Endothelial cell of umbilical vein (primary cell): ENCODE measurements around the gene PRKG1. TPM values are rescaled to one million over a fixed set of nuclear protein-coding genes. Genes with fewer than 3 reads are reported as not detected.

Experiments
- BruUV-seq: library from RNA; stranded (reverse); fragments of 400-500 nt; replicated peaks from 2 replicates; lab custom pipeline; 2021; lab: Mats Ljungman, UMichigan
- CTCF ChIA-PET: fragments of 300-600, 350-600 bp; sonication (Branson Sonifier 250); formaldehyde crosslinking; loops from one replicate; lab custom pipeline; 2021; ENCODE audit warnings: antibody characterized with exemption, inconsistent platforms; lab: Charles Lee
- POLR2A ChIA-PET: fragments of 300-600, 350-600 bp; sonication (Branson Sonifier 250); formaldehyde crosslinking; loops from one replicate; lab custom pipeline; 2021; ENCODE audit warnings: antibody characterized with exemption, inconsistent platforms; lab: Charles Lee
- DNase-seq: peaks from one replicate; pipeline ENCODE4 v3.0.0-alpha.2; 2011; ENCODE audit warnings: low read depth, low spot score
- FAIRE-seq: peaks from 2 replicates; lab custom pipeline; 2011; peaks lifted over from hg19 to GRCh38; lab: Jason Lieb, UNC
- H2AFZ ChIP-seq: 2 replicates; pipeline ENCODE4 v1.6.0; 2012; ENCODE audit warnings: low read depth, low read length, control low read depth, inconsistent platforms
- H3K27ac ChIP-seq: 2 replicates; pipeline ENCODE4 v1.5.1; 2011; ENCODE audit warnings: low read depth, mild to moderate bottlenecking, control low read depth, low read length, moderate library complexity; ENCODE audit not compliant: insufficient read depth
- H3K27me3 ChIP-seq, 2 experiments: 2 replicates each; pipeline versions ENCODE4 v1.6.0 to v1.6.1; 2011; ENCODE audit warnings: low read length in 2 of 2, mixed read lengths in 1 of 2; ENCODE audit not compliant: control insufficient read depth in 2 of 2, insufficient read depth in 2 of 2
- H3K36me3 ChIP-seq, 2 experiments: 2 replicates in 1 of 2; 3 replicates in 1 of 2; pipeline ENCODE4 v1.5.1; 2011; ENCODE audit warnings: low read length in 2 of 2, mild to moderate bottlenecking in 1 of 2, moderate library complexity in 1 of 2; ENCODE audit not compliant: control insufficient read depth in 2 of 2, insufficient read depth in 2 of 2; ENCODE audit errors: extremely low read depth in 1 of 2
- H3K4me1 ChIP-seq: 3 replicates; pipeline ENCODE4 v1.5.1; 2011; ENCODE audit warnings: mild to moderate bottlenecking, low read length; ENCODE audit not compliant: control insufficient read depth, insufficient read depth; ENCODE audit errors: extremely low read depth
- H3K4me2 ChIP-seq: 2 replicates; pipeline ENCODE4 v1.6.1; 2011; ENCODE audit warnings: low read length, control low read depth, mixed read lengths; ENCODE audit not compliant: insufficient read depth
- H3K4me3 ChIP-seq, 3 experiments: fragments of 200-600 bp in 1 of 3; sonication (generic), shearing (Covaris generic) in 1 of 3; replicated peaks in 1 of 3; 2 replicates each; pipeline ENCODE4 v1.5.1; 2011 to 2016; ENCODE audit warnings: control low read depth in 3 of 3, low read length in 3 of 3, mild to moderate bottlenecking in 2 of 3, inconsistent platforms in 1 of 3, low read depth in 1 of 3, moderate library complexity in 1 of 3; ENCODE audit not compliant: insufficient read depth in 1 of 3
- H3K79me2 ChIP-seq: 2 replicates; pipeline ENCODE4 v1.6.0; 2012; ENCODE audit warnings: low read length, inconsistent platforms; ENCODE audit not compliant: control insufficient read depth, insufficient read depth
- H3K9ac ChIP-seq: replicated peaks from 2 replicates; pipeline ENCODE3; 2011; ENCODE audit warnings: low read length, control low read depth; ENCODE audit not compliant: insufficient read depth; ENCODE audit errors: extremely low read depth
- H3K9me1 ChIP-seq: replicated peaks from 3 replicates; pipeline ENCODE4 v1.6.0; 2011; ENCODE audit warnings: mild to moderate bottlenecking, low read length; ENCODE audit not compliant: control insufficient read depth, insufficient read depth; ENCODE audit errors: extremely low read depth
- H3K9me3 ChIP-seq: replicated peaks from 2 replicates; pipeline ENCODE4 v1.5.1; 2012; ENCODE audit warnings: low read length, inconsistent platforms; ENCODE audit not compliant: control insufficient read depth, insufficient read depth
- H4K20me1 ChIP-seq: replicated peaks from 2 replicates; pipeline ENCODE3; 2011; ENCODE audit warnings: mild to moderate bottlenecking, low read length; ENCODE audit not compliant: control insufficient read depth, insufficient read depth; ENCODE audit errors: extremely low read depth
- CTCF ChIP-seq, 2 donors: IDR thresholded peaks; 1 replicate in 1 of 2; 2 replicates in 1 of 2; pipeline ENCODE4 v1.5.1; 2011; ENCODE audit warnings: low read length in 2 of 2, mild to moderate bottlenecking in 2 of 2, moderate library complexity in 2 of 2, control low read depth in 1 of 2, inconsistent platforms in 1 of 2, low read depth in 1 of 2; ENCODE audit not compliant: insufficient read depth in 1 of 2; ENCODE audit errors: extremely low read depth in 1 of 2
- EZH2 ChIP-seq: IDR thresholded peaks from 2 replicates; pipeline ENCODE4 v1.6.1; 2012; ENCODE audit warnings: borderline replicate concordance, low read depth, mild to moderate bottlenecking, moderate library complexity, low read length, inconsistent platforms; ENCODE audit not compliant: severe bottlenecking
- FOS ChIP-seq: IDR thresholded peaks from 2 replicates; pipeline ENCODE4 v1.6.1; 2011; ENCODE audit warnings: mild to moderate bottlenecking, low read length, moderate library complexity, borderline replicate concordance; ENCODE audit not compliant: insufficient read depth
- GATA2 ChIP-seq: IDR thresholded peaks from 2 replicates; pipeline ENCODE4 v1.7.0; 2011; ENCODE audit warnings: low read depth, mild to moderate bottlenecking, moderate library complexity, mixed read lengths, low read length; ENCODE audit not compliant: insufficient read length, insufficient read depth
- JUN ChIP-seq: IDR thresholded peaks from 2 replicates; pipeline ENCODE4 v1.6.1; 2011; ENCODE audit warnings: borderline replicate concordance, low read depth; ENCODE audit not compliant: insufficient read length, insufficient read depth
- MAX ChIP-seq: IDR thresholded peaks from 2 replicates; pipeline ENCODE4 v1.6.1; 2011; ENCODE audit not compliant: insufficient read depth, insufficient read length
- MYC ChIP-seq: IDR thresholded peaks from one replicate; pipeline ENCODE4 v1.6.1; 2011; ENCODE audit warnings: mild to moderate bottlenecking, low read depth, low read length
- POLR2A ChIP-seq: IDR thresholded peaks from 2 replicates; pipeline ENCODE4 v1.6.1; 2012; ENCODE audit warnings: low read depth, mild to moderate bottlenecking, control low read depth, low read length
- POLR2AphosphoS5 ChIP-seq: IDR thresholded peaks from 2 replicates; pipeline ENCODE4 v1.6.1; 2012; ENCODE audit warnings: low read depth, mild to moderate bottlenecking, control low read depth, low read length, moderate library complexity; ENCODE audit not compliant: insufficient read depth
- dilution Hi-C: fragments of 300-500 bp; cut with MboI; formaldehyde crosslinking; loops from one replicate; pipeline ENCODE4 v1.15.0; 2019; ENCODE audit warnings: low sequenced_read_pairs; ENCODE audit not compliant: extremely low pct_ligation_motif_present
- intact Hi-C: fragments of 100-400 bp; cut with micrococcal nuclease; formaldehyde crosslinking; loops from one replicate; pipeline ENCODE4 v1.10.0; 2022
- polyA plus RNA-seq, 4 experiments: library from polyadenylated mRNA; depleted of rRNA in 3 of 4; stranded (reverse) in 3 of 4; unstranded in 1 of 4; fragments of >200 nt; gene quantifications; 2 replicates each; pipeline versions ENCODE4 v1.2.1 to v1.2.3, GENCODE V29; 2011 to 2012; ENCODE audit warnings: missing spikeins in 1 of 4
- total RNA-seq: library from RNA; stranded (reverse); gene quantifications from 2 replicates; pipeline ENCODE4 v1.2.3, GENCODE V29; 2021

PRKG1 gene
- total and polyA plus RNA-seq, 2 donors (not counting 3 experiments of a cell fraction or from before 2014, with no cell fraction given): 0.01 to 0.18 TPM

GRCh38 chr10:52187521-52188258, 1113.4 kb downstream of the PRKG1 start:
- dilution Hi-C loops (no loop called here), intact Hi-C loops (no loop called here)
- H4K20me1 ChIP-seq: no peaks in the 10 kb centered on the region
- no peak overlapping the region for H3K4me2 ChIP-seq
- POLR2A ChIA-PET: no interaction called here
- CTCF ChIA-PET: no interaction called here
- H2AFZ ChIP-seq: no peak overlapping the region
- no peak overlapping the region for H3K9ac ChIP-seq
- H3K27ac ChIP-seq: no peak overlapping the region
- no peaks in the 10 kb centered on the region for H3K36me3 ChIP-seq
- H3K9me3 ChIP-seq: no peaks in the 10 kb centered on the region
- BruUV-seq: no TSS peak
- no peak overlapping the region for H3K4me3 ChIP-seq
- TF ChIP-seq JUN (no peak), EZH2 (no peak), FOS (no peak), MYC (no peak), GATA2 (no peak), MAX (no peak), POLR2AphosphoS5 (no peak), CTCF (IDR thresholded peaks at IDR 0.05; ENCODE audit: extremely low read depth in 1 of 2, insufficient read depth in 1 of 2, low read depth in 1 of 2, low read length in 2 of 2) (no peak), POLR2A (no peak)
- H3K79me2 ChIP-seq: no peaks in the 10 kb centered on the region
- H3K9me1 ChIP-seq: no peaks in the 10 kb centered on the region
- no peaks in the 10 kb centered on the region for H3K4me1 ChIP-seq
- DNase-seq (no peak), FAIRE-seq (no peak)
- H3K27me3 ChIP-seq: peaks cover 0 to 2% of the 10 kb centered on the region in 2 experiments
